ENCODE results near the gene EPN1.

The EPN1 gene

DNA sequence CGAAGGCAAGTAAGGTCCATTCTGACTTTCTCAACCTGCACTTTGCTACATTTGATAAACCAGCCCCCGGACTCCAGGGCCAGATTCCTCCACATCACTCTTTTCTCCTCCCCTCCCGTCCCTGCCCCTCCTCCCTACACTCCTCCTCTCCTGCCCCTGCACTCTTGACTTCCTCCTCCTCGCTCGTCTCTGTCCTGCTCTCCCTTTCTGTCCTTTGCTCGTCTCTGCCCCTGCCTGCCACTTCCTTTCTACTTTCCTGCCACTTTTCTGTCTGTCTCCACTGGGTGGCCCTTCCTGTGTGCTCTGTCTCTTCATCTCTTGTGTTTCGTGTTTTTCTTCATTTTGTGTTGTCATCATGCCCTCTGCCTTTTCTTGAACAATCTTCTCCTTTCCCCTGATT is 13.2 kb upstream of the EPN1 start:
- DNase-seq: no peak

DNA sequence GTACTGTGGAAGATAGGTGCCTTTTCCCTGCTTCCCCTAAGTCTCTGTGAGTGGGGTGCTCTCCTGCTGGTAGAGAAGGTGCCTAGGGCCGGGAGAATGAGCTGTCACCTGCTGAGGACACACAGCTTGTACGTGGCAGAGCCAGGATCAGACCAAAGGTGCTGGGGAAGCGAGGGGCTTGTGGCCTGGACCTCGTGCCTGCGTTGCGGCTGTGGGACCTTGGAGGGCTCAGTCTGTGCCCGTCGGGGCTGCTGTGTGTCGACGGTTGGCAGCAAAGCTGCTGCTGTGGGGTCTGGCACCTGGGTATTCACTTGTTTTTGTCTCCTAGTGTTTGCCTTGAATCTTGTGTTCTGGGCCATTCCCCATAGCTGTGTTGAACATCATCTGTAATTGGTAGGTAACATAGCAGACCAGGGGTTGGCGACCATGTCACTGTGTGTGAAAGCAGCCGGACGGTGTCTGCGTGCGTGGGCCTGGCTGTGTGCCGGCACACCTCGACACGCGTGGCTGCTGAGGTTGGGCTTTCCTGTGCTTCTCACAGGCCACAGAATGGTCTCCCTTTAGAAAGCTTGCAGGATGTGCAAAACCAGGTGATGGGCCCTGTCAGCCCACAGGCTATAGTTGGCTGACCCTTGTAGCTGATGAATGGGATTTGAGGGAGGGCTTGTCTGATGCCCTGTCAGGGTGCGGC is 11.0 kb upstream of the EPN1 start:
- DNase-seq: no peak

DNA sequence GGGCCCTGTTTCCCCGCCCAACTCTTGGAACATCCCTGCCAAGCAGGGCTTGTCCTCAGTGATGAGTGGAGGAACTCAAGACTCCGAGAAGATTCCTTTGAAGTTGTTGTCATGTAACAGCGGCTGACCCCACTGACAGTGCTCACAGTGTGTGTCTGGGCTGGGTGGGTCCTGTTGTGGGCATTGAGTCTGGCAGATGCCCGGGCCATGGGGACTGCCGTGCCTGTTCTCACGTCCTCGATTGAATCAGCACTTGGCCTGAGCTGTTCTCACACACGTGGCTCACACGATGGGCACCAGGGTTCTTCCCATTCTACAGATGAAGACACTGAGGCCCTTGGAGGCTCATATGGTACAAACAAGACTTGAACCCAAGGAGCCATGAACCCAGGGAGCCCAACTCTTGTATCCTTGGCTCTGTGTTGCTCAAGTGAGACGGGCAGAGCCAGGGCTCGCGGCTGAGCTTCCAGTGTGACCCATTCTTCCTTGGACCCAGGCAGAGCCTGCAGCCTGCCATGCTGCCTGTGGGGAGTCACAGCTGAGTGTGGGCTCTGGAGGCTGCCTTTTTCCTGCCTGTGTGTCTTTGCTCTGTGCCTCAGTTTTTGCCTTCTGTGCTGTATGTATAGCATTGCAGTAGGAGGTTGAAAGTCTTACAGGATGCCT is 8.6 kb upstream of the EPN1 start:
- no peak for DNase-seq

DNA sequence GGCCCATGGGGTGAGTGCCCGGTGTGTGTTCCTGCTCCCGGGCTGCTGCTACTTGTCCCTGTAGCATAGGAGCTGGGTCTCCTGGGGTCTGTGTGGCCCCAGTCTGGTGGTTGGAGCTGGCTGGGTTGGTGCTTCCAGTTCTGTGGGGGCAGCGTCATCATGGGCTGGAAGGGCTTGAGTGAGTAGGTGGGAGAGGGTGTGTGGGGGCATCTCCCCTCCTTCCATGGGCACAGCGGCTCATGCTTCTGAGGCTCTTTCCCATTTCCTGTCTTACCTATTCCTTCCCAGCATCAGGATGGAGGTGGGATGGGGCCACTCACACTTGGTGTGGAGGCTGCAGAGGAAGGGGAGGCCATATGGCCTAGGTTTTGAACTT is 8.0 kb upstream of the EPN1 start:
- no peak for DNase-seq

DNA sequence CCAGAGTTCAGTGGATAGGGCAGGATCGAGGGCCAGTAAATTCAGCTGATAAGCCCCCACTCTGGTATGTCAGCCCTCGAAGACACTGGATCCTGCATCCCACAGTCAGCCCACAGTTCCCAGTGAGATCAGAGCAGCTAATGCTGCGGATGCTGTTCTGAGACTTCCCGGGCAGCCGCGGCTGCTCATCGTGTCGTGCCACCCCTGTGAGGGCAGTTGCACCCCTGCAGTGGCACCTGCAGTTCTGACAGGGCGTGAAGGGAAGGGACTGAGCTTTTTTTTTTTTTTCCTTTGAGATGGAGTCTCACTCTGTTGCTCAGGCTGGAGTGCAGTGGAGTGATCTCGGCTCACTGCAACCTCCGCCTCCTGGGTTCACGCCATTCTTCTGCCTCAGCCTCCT is 7.5 kb upstream of the EPN1 start:
- no peak for DNase-seq

DNA sequence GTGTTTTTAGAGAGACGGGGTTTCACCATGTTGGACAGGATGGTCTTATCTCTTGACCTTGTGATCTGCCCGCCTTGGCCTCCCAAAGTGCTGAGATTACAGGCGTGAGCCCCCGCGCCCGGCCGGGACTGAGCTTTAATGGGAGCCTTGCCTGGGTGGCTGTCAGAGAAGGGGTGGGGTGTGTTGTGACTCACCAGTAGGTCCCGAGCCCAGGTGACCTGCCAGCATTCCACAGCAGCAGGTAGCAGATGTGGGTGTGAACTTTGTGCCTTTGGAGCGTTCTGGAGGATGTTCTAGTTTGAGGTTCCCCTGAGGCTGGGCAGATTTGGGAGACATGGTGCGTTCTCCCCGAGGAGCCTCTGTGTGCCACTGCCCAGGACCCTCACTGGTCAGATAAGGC is 7.1 kb upstream of the EPN1 start:
- DNase-seq: no peak

DNA sequence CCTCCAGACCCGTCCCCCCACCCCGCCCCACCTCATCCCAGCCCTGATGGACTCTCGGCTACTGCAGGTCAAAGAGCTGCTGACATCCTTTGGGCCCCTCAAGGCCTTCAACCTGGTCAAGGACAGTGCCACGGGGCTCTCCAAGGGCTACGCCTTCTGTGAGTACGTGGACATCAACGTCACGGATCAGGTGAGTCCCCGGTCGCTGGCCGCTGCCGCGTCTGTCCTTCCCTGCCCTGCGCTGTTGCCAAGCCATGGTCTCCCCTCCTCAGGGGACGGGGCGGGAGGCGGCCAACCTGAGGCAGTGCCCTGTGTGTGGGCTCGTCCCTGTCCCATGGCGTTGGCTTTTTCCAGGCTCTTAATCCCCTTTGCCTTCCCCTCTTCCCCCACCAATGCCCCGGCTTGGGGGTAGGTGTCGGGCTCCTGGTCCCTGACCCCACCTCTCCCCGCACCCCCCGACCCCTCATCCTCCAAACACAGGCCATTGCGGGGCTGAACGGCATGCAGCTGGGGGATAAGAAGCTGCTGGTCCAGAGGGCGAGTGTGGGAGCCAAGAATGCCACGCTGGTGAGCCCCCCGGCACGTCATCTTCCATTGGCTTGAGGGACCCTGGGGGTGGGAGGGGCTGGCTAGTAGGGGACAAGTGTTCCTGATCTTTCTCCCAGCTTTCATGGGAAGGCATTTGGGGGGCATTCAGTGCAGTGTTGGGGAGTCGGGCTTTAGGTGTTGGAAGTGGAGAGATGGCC is 6.2 kb upstream of the EPN1 start:
- no peak for DNase-seq

DNA sequence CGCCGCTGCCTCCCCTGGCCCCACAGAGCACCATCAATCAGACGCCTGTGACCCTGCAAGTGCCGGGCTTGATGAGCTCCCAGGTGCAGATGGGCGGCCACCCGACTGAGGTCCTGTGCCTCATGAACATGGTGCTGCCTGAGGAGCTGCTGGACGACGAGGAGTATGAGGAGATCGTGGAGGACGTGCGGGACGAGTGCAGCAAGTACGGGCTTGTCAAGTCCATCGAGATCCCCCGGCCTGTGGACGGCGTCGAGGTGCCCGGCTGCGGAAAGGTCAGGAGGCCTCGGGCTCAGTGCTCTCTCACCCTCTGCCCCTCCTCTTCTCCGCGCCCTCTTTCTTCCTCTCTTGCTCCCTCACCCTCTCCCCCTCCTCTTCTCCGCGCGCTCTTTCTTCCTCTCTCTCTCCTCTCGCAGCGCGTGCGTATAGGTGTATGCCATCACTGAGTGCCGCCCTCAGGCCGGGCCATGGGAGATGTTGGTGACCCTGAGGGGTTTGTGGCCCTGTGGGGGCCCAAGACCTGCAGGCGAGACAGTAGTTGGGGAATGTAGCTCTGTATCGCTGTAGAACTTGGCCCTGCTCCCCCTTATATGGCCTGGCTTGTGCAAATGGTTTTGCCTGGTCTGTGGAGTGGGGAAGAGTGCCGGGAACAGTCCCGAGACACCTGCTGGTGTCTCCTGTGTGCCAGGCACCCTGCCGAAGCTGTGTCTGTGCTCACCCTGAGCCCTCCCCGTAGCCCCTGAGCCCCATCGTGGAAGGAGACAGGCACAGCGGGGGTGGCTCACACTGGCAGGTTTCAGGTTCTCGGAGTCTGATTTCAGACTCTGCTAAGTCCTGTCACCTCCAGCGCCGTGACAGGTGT is 5.4 kb upstream of the EPN1 start:
- DNase-seq: no peak

DNA sequence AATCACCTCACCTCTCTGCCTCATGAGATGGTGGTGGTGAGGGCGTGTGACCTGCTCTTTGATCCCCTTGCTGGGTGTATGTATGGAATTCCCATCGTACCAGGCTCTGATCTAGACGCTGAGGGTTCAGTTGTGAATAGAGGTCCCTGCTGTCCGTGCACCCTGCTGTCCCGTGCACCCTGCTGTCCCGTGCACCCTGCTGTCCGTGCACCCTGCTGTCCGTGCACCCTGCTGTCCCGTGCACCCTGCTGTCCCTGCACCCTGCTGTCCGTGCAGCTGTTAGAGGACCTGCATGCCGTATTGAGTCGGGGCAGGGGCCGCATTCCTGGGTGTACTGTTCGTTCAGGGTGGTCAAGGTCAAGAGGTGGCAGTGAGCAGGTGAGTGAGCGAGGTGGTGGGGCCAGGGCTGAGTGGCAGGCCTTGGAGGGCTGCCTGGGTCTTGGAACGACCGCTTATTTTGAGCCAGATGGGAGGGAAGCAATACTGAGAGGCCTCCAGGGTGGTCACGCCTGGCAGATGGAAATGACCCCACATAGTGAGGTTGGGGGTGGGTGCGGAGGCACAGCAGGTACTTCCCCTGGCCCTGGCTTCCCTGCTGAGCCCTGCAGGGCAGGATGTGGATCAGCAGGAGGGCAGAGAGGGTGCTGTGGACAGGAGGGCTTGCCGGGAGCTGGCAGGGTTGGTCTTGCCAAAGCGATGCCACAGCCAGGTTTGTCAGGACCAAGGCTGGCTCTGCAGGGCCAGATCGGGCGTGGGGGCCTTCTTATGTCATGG is 4.6 kb upstream of the EPN1 start:
- DNase-seq: no peak

DNA sequence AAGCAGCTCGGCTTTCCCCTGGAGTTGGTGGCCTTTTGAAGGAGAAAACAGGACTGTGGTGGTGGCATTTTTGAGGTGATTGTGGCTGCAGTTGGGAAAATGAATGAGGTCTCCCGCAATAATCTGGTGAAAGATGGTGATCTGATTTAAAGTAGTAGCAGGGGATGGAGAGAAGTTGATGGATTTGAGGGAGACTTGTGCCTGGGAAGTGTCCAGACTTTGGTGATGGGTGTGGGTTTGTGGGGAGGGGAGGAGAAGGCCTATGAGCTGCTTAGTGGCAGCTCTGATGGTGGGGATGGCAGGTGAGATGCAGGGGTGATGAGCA is 4.0 kb upstream of the EPN1 start:
- no peak for DNase-seq

DNA sequence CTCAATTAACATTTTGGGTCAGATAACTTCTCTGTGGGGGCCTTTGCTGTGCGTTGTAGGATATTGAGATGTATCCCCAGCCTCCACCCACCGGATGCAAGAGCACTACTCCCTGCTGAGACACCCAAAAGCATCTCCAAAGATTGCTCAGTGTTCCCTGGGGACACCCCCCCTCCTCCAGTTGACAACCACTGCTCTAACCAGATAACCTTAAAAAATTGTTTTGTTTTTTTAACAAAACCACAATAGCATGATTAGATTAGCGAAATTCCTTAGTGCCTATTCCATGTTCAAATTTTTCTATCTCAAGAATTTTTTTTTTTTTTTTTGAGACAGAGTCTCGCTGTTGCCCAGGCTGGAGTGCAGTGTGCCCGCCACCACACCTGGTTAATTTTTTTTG is 2.6 kb upstream of the EPN1 start:
- DNase-seq: no peak

DNA sequence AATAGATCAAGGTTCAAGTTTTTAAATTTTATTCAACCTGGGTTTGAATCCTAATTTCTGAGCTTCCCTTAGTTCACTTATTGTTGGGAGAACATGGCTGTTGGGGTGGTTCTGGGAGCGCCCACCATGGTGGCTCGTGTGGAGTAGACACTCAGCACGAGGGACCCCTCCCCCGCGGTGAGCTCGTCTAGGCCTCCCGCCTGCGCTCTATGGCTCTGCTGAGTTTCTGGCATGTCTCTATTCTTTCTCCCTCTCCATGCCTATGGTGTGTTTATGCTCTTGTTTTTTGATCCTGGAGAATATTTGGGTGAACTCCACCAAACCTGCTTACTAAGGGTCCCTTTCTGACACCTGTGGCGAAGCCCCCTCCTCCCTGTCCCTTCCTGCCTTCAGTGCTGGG is 1.6 kb upstream of the EPN1 start:
- no peak for DNase-seq

DNA sequence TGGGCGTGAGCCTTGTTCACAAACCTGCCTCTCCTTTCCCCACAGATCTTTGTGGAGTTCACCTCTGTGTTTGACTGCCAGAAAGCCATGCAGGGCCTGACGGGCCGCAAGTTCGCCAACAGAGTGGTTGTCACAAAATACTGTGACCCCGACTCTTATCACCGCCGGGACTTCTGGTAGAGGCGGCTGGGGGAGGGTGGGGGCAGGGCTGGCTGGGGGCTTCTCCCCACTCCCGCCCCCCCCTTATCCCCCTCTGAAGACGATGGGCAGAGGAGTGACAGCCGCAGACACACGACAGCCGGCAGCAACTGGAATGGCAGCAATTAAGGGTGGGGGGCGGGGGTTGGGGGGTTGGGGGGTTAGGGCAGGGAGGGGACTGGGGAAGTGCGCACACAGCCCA is 1.1 kb upstream of the EPN1 start:
- no peak for DNase-seq

DNA sequence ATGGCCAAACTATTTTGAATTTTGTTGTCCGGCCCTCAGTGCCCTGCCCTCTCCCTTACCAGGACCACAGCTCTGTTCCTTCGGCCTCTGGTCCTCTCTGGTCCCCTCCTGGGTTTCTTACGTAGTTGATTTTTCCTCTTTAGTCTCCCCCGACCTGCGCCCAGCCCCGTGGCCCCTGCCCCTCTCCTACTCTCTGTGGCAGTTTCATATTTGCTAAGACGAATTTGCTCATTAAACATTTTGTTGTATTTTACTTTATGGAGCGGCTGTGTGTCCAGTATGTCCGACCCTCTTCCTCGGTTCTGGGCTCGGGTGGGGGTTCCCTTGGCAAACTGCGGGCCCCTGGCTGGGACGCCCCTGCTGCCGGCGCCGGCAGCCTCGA is 576 bp upstream of the EPN1 start:
- no peak for DNase-seq

DNA sequence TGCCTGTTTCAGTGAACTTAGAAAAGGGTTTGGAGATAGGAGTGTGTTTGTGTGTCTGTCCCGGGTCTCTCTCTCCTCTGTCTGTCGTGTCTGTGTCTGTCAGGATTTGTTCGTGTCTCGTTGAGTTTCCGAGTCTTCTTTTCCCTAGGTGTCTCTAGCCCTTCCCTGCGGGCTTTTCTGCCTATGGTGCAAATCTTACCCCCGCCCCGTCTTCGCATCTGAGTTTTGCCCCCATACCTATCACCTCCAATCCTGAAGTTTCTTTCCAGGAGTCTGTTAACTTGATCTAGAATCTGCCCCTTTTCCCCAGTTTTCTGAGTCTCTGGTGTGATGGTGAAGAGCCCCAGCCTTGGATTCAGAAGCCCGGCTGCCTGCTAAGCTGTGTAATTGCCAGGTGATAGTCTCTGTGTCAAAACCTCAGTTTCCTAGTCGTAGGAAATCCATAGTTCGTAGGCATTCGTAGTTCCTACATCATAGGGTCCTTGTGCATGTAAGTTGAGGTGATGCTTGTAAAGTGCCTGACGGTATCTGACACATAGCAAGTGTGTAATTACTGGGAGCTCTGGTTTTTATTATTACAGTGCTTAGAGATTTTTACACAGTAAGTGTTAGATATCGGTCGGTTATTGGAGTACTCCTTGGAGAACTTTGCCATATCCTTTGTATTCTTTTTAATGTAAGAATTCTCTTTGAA is 782 bp downstream of the EPN1 start:
- DNase-seq: no peak

DNA sequence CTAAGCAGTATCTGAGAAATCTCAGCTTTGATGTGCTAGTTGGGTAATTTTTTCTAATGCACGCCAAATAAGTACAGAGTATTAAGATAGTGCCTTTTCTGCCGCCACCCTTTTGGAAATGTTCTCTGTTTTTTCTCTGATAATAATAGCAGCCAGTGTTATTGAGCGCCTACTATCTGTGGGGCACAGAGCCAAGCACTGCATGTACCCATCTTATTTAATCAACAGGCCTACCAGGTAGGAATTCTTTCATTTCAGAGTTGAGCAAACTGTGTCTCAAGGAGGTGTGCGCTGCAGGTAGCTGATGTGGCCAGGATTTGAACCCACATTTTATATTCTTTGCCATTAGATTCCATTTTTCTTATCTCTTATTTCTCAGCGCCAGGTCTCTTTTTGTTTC is 1.4 kb downstream of the EPN1 start:
- DNase-seq: no peak

DNA sequence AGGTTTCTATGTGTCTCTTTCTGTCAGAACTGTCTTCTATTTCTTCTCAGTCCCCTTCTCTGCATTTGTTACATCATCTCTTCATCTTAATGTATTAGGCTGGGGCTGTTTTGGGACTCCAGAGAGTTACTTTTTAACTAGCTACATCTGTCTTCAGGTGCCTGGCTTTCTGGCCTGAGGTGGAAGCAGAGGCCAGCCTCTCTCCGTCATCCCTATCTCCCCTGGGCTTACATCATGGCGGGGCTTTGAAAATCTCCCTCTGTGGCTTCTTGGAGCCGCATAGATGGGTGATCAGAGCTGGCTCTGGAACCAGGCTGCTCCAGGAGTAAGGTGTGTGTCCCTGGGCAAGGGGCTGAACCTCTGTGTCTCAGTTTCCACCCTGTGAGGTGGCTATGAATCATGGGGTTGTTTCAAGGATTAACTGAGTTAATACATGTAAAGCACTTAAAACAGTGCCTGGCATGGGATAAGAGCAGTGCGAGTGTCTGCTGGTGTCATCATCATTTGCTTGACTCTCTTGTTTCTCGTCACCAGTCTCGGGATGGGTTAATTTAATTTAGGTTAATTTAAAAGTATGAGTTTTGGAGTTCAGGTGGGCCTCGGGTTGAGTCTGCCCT is 2.0 kb downstream of the EPN1 start:
- no peak for DNase-seq

DNA sequence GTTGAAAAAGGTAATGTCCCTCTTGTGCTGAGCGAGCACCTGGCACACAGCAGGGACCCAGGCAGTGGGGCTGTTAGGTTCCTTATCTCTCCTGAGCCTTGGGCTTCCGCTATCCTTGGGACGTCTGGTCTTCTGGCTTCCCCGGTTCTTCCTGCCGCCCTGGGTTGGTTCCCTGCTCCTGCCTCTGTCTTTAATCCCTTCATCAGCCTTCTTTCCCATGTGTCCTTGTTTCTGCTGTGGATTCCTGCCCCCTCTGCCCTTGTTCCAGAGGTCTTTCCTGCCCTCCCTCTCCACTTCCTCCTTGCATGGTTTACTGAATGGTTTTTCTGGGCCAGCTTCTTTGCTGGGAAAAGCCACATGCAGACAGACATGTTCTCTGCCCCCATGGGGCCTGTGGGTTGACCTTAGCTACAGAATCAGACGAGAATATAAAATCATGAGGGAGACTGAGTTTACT is 2.6 kb downstream of the EPN1 start:
- no peak for DNase-seq

DNA sequence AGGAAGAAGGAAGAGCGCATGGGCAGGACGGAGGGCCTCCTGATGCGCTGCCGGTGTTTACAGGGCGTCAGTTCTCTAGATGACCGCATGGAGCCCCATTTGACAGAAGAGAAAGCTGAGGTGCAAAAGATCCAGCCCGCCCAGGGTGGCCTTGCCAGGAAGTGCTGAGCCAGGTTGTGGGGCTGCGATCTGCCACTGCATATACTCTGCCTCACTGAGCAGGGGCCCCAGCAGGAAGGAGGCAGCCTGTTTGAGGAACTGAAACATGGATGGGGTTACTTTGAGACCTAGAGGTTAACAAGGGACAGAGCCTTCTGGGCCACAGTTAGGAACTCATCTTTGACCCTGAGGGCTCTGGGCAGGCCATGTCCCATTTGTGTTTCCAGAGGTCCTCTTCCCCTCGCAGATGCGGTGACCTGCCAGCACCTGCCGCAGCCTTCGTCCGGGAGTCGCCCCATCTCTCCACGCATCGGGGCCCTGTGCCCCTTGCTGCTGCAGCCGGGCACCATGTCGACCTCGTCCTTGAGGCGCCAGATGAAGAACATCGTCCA is 3.2 kb downstream of the EPN1 start:
- no peak for DNase-seq

DNA sequence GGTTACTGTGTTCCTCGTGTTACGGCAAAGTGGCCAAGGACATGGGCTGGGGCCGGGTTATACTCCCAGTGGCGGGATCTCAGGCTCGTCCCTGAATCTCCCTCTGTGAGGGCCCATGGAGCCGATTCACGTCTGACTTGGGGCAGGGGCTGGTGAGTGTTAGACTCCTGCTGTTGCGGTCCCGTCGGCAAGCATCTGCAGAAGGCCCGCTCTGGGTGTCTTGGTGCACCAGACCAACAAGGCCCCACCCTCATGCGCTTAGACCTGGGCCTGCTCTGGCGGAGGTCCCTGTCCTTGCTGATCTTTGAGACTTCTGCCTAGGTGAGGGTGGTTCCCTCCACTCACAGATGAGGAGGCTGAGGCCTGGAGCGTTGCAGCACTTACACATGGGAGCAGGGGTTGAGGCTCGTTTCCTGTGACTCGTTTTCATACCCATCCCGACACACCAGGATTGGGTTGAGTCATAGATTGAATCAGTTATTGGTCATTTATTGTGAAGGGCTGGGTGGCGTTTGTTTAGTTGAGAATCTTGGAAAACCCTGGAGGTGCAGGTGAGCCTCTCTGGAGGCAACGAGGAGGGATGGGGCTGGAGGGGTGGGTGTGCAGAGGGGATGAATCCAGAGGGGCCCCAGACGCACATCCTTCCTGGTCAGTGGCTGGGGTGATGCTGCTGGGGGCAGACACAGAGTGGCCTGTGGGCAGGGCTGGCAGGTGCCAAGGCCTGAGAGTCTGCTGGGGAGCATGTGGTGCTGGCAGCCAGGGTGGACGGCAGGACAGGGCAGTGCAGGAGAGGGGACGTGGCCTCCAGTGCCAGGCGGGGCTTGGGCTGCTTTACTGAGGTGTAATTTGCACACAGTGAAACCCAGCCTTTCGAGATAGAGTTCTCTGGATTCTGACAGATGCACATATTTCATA is 4.6 kb downstream of the EPN1 start:
- DNase-seq: no peak
